Lower lobe of right lung (tissue), 2 donors: ENCODE data around the gene RAB6A. TPM values are rescaled to one million over a fixed set of nuclear protein-coding genes. Genes with fewer than 3 reads are reported as not detected.

ENCODE experiments used
- ATAC-seq, 2 donors: fragments of 200-7000 bp; cut with Tn5 transposase; one replicate each; pipeline ENCODE4 v1.9.1; 2020 to 2022; ENCODE audit warnings: mild to moderate bottlenecking in 2 of 2, moderate library complexity in 2 of 2
- DNase-seq: peaks from one replicate; pipeline ENCODE4 v3.0.0-alpha.2; 2020
- H3K27ac ChIP-seq: fragments of 200-600 bp; one replicate; pipeline ENCODE4 v1.8.0; 2022
- H3K27me3 ChIP-seq: fragments of 200-600 bp; one replicate; pipeline ENCODE4 v1.8.0; 2022; ENCODE audit warnings: low read depth
- H3K36me3 ChIP-seq: fragments of 200-600 bp; one replicate; pipeline ENCODE4 v1.8.0; 2022; ENCODE audit warnings: mild to moderate bottlenecking
- H3K4me1 ChIP-seq: fragments of 200-600 bp; one replicate; pipeline ENCODE4 v1.8.0; 2022
- H3K4me3 ChIP-seq: fragments of 200-600 bp; one replicate; pipeline ENCODE4 v1.8.0; 2022; ENCODE audit warnings: mild to moderate bottlenecking
- H3K9me3 ChIP-seq: fragments of 200-600 bp; one replicate; pipeline ENCODE4 v1.8.0; 2022
- CTCF ChIP-seq: fragments of 200-600 bp; IDR thresholded peaks from one replicate; pipeline ENCODE4 v1.8.0; 2022; ENCODE audit warnings: antibody characterized with exemption, mild to moderate bottlenecking
- intact Hi-C: fragments of 100-400 bp; cut with DNase I; formaldehyde crosslinking; loops from one replicate; pipeline ENCODE4 v1.11.0; 2022
- total RNA-seq: library from RNA; stranded (reverse); fragmentation: NEBNext Ultra II Directional; extraction: Animal tissue kit (Norgen Biotek cat#: 25700); gene quantifications from one replicate; pipeline ENCODE4 v1.2.1, GENCODE V29; 2021
- donor health status: DM: no; HTN: yes; CAD: no; lungs with severe emphysema.

RAB6A gene
- total RNA-seq, 1 donor from 2014 or later, result 128 TPM

- ATAC-seq (no peak), DNase-seq (no peak)
- Histone ChIP-seq H3K27me3 (no peaks in the 10 kb centered on the region), H3K27ac (no peak overlapping the region), H3K4me1 (peaks cover 3% of the 10 kb centered on the region), H3K9me3 (no peaks in the 10 kb centered on the region), H3K36me3 (no peaks in the 10 kb centered on the region), H3K4me3 (no peak overlapping the region)
- intact Hi-C loops, result no loop called here
- no peak for TF ChIP-seq CTCF
These were observed 107.9 kb downstream of the RAB6A start for GRCh38 chr11:73652856-73653559.

GRCh38 chr11:73652046-73652730 is 108.7 kb downstream of the RAB6A start:
- ATAC-seq (no peak), DNase-seq (no peak)
- Histone ChIP-seq H3K4me3 (no peak overlapping the region), H3K36me3 (no peaks in the 10 kb centered on the region), H3K9me3 (no peaks in the 10 kb centered on the region), H3K27me3 (no peaks in the 10 kb centered on the region), H3K4me1 (peaks cover 9% of the 10 kb centered on the region), H3K27ac (no peak overlapping the region)
- no peak for TF ChIP-seq CTCF
- intact Hi-C loops, result no loop called here

GRCh38 chr11:73651661-73652045 is 109.2 kb downstream of the RAB6A start:
- no peak overlapping the region for H3K4me3 ChIP-seq
- intact Hi-C loops, result no loop called here
- H3K9me3 ChIP-seq, result no peaks in the 10 kb centered on the region
- H3K36me3 ChIP-seq, result no peaks in the 10 kb centered on the region
- H3K27ac ChIP-seq, result no peak overlapping the region
- H3K27me3 ChIP-seq, result no peaks in the 10 kb centered on the region
- peaks cover 9% of the 10 kb centered on the region for H3K4me1 ChIP-seq
- DNase-seq (no peak), ATAC-seq (no peak)
- no peak for TF ChIP-seq CTCF

- DNase-seq (no peak), ATAC-seq (no peak)
- TF ChIP-seq CTCF, result no peak
- H3K27ac ChIP-seq, result no peak overlapping the region
- no peaks in the 10 kb centered on the region for H3K27me3 ChIP-seq
- H3K4me1 ChIP-seq, result peaks cover 9% of the 10 kb centered on the region
- intact Hi-C loops, result no loop called here
- H3K9me3 ChIP-seq, result no peaks in the 10 kb centered on the region
- no peak overlapping the region for H3K4me3 ChIP-seq
- no peaks in the 10 kb centered on the region for H3K36me3 ChIP-seq
These were observed 109.6 kb downstream of the RAB6A start for GRCh38 chr11:73651252-73651651.

- intact Hi-C loops, result no loop called here
- DNase-seq (no peak), ATAC-seq (no peak)
- no peaks in the 10 kb centered on the region for H3K27me3 ChIP-seq
- H3K4me3 ChIP-seq, result no peak overlapping the region
- no peaks in the 10 kb centered on the region for H3K9me3 ChIP-seq
- no peaks in the 10 kb centered on the region for H3K36me3 ChIP-seq
- no peak for TF ChIP-seq CTCF
- no peak overlapping the region for H3K27ac ChIP-seq
- peaks cover 9% of the 10 kb centered on the region for H3K4me1 ChIP-seq
These were observed 110.5 kb downstream of the RAB6A start for GRCh38 chr11:73650400-73650799.
